Measurements from ENCODE around the gene DIO2.

Gene DIO2

DNA sequence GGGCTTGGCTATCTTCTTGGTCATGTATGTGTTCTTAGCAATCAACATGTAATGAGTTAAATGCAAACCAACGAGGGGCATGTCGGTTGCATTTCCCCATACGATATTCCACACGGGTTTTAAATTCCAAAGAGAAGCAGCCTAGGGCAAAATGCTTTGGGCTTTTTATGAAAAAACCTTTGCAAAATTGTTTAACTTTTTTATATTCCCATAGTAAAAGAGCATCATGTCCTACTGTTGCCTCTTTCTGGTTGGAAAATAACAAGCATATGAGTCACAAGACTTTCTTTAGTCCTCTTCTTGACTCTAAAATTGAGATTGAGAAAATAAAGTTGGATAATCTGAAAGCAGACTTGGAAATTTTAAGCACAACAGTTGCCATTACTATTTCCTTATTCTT, 3.8 kb upstream of the DIO2 start:
- H3K9me3 ChIP-seq (ENCODE audit: control insufficient read depth, low read length) = no peaks in the 10 kb centered on the region
- no peaks in the 10 kb centered on the region for H3K36me3 ChIP-seq (ENCODE audit: control insufficient read depth, insufficient read depth, low read length)
- WGBS, 2 experiments = 93% methylated on average over 4 of the region's 4 CpGs
- H3K27ac ChIP-seq (ENCODE audit: insufficient read depth, low read depth, low read length, poor library complexity, severe bottlenecking) = no peak overlapping the region
- no peak overlapping the region for H3K4me3 ChIP-seq (ENCODE audit: insufficient read depth, low read depth, low read length)
- no peaks in the 10 kb centered on the region for H3K27me3 ChIP-seq (ENCODE audit: control insufficient read depth, insufficient read depth, low read length, poor library complexity, severe bottlenecking)
- H3K4me1 ChIP-seq (ENCODE audit: control insufficient read depth, insufficient read depth, low read length) = no peaks in the 10 kb centered on the region

- 60 to 66% methylated on average over 3 to 4 of the region's 4 CpGs for WGBS, 2 experiments
- Histone ChIP-seq H3K27me3 (ENCODE audit: control insufficient read depth, insufficient read depth, low read length, poor library complexity, severe bottlenecking) (no peaks in the 10 kb centered on the region), H3K27ac (ENCODE audit: insufficient read depth, low read depth, low read length, poor library complexity, severe bottlenecking) (no peak overlapping the region), H3K4me1 (ENCODE audit: control insufficient read depth, insufficient read depth, low read length) (no peaks in the 10 kb centered on the region), H3K36me3 (ENCODE audit: control insufficient read depth, insufficient read depth, low read length) (no peaks in the 10 kb centered on the region), H3K4me3 (ENCODE audit: insufficient read depth, low read depth, low read length) (no peak overlapping the region), H3K9me3 (ENCODE audit: control insufficient read depth, low read length) (no peaks in the 10 kb centered on the region)
These were observed 2.3 kb upstream of the DIO2 start for GRCh38 chr14:80213602-80214001.

- 34 to 39% methylated on average over 5 of the region's 5 CpGs for WGBS, 2 experiments
- no peak overlapping the region for H3K27ac ChIP-seq (ENCODE audit: insufficient read depth, low read depth, low read length, poor library complexity, severe bottlenecking)
- H3K9me3 ChIP-seq (ENCODE audit: control insufficient read depth, low read length) = no peaks in the 10 kb centered on the region
- no peaks in the 10 kb centered on the region for H3K4me1 ChIP-seq (ENCODE audit: control insufficient read depth, insufficient read depth, low read length)
- H3K4me3 ChIP-seq (ENCODE audit: insufficient read depth, low read depth, low read length) = no peak overlapping the region
- no peaks in the 10 kb centered on the region for H3K27me3 ChIP-seq (ENCODE audit: control insufficient read depth, insufficient read depth, low read length, poor library complexity, severe bottlenecking)
- H3K36me3 ChIP-seq (ENCODE audit: control insufficient read depth, insufficient read depth, low read length) = no peaks in the 10 kb centered on the region
These were observed 706 bp upstream of the DIO2 start for GRCh38 chr14:80212023-80212397.

DNA sequence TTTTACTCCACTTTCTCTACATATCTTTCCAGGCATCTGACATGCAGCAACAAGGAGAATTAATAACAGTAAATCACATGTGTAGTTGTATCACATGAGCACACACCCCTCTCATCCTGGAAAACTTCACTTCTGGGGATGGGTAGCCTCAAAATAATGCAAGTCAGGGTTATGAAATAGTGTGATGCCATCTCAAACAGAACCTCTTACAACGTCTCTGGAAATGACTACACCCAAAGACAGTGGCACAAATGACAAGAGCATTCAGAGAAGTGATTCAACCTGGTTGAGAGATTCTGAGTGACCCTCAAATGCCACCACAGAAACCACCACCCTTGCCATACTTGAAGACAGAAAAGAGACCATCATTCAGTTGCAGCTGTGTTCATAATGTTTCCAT, 2.8 kb downstream of the DIO2 start:
- Histone ChIP-seq H3K27ac (ENCODE audit: insufficient read depth, low read depth, low read length, poor library complexity, severe bottlenecking) (no peak overlapping the region), H3K9me3 (ENCODE audit: control insufficient read depth, low read length) (no peaks in the 10 kb centered on the region), H3K4me1 (ENCODE audit: control insufficient read depth, insufficient read depth, low read length) (no peaks in the 10 kb centered on the region), H3K4me3 (ENCODE audit: insufficient read depth, low read depth, low read length) (no peak overlapping the region), H3K27me3 (ENCODE audit: control insufficient read depth, insufficient read depth, low read length, poor library complexity, severe bottlenecking) (no peaks in the 10 kb centered on the region), H3K36me3 (ENCODE audit: control insufficient read depth, insufficient read depth, low read length) (no peaks in the 10 kb centered on the region)
- WGBS, 2 experiments = 79 to 90% methylated on average over 1 of the region's 1 CpG

GRCh38 chr14:80206351-80207080, 4.8 kb downstream of the DIO2 start:
- H3K4me3 ChIP-seq (ENCODE audit: insufficient read depth, low read depth, low read length) = no peak overlapping the region
- H3K36me3 ChIP-seq (ENCODE audit: control insufficient read depth, insufficient read depth, low read length) = no peaks in the 10 kb centered on the region
- H3K27ac ChIP-seq (ENCODE audit: insufficient read depth, low read depth, low read length, poor library complexity, severe bottlenecking) = no peak overlapping the region
- 84 to 88% methylated on average over 8 of the region's 8 CpGs for WGBS, 2 experiments
- H3K4me1 ChIP-seq (ENCODE audit: control insufficient read depth, insufficient read depth, low read length) = no peaks in the 10 kb centered on the region
- H3K27me3 ChIP-seq (ENCODE audit: control insufficient read depth, insufficient read depth, low read length, poor library complexity, severe bottlenecking) = no peaks in the 10 kb centered on the region
- H3K9me3 ChIP-seq (ENCODE audit: control insufficient read depth, low read length) = no peaks in the 10 kb centered on the region

GRCh38 chr14:80202888-80203562, 8.3 kb downstream of the DIO2 start:
- H3K9me3 ChIP-seq (ENCODE audit: control insufficient read depth, low read length) = no peaks in the 10 kb centered on the region
- no peaks in the 10 kb centered on the region for H3K27me3 ChIP-seq (ENCODE audit: control insufficient read depth, insufficient read depth, low read length, poor library complexity, severe bottlenecking)
- WGBS, 2 experiments = 74 to 77% methylated on average over 8 of the region's 9 CpGs
- no peak overlapping the region for H3K4me3 ChIP-seq (ENCODE audit: insufficient read depth, low read depth, low read length)
- no peaks in the 10 kb centered on the region for H3K4me1 ChIP-seq (ENCODE audit: control insufficient read depth, insufficient read depth, low read length)
- H3K36me3 ChIP-seq (ENCODE audit: control insufficient read depth, insufficient read depth, low read length) = no peaks in the 10 kb centered on the region
- no peak overlapping the region for H3K27ac ChIP-seq (ENCODE audit: insufficient read depth, low read depth, low read length, poor library complexity, severe bottlenecking)

GRCh38 chr14:80200093-80200492, 11.2 kb downstream of the DIO2 start:
- Histone ChIP-seq H3K36me3 (ENCODE audit: control insufficient read depth, insufficient read depth, low read length) (no peaks in the 10 kb centered on the region), H3K4me1 (ENCODE audit: control insufficient read depth, insufficient read depth, low read length) (no peaks in the 10 kb centered on the region), H3K9me3 (ENCODE audit: control insufficient read depth, low read length) (no peaks in the 10 kb centered on the region), H3K27me3 (ENCODE audit: control insufficient read depth, insufficient read depth, low read length, poor library complexity, severe bottlenecking) (no peaks in the 10 kb centered on the region), H3K27ac (ENCODE audit: insufficient read depth, low read depth, low read length, poor library complexity, severe bottlenecking) (no peak overlapping the region), H3K4me3 (ENCODE audit: insufficient read depth, low read depth, low read length) (no peak overlapping the region)
- 87 to 89% methylated on average over 4 of the region's 4 CpGs for WGBS, 2 experiments

- H3K9me3 ChIP-seq (ENCODE audit: control insufficient read depth, low read length) = no peaks in the 10 kb centered on the region
- no peaks in the 10 kb centered on the region for H3K27me3 ChIP-seq (ENCODE audit: control insufficient read depth, insufficient read depth, low read length, poor library complexity, severe bottlenecking)
- 92 to 96% methylated on average over 6 of the region's 6 CpGs for WGBS, 2 experiments
- H3K36me3 ChIP-seq (ENCODE audit: control insufficient read depth, insufficient read depth, low read length) = no peaks in the 10 kb centered on the region
- no peaks in the 10 kb centered on the region for H3K4me1 ChIP-seq (ENCODE audit: control insufficient read depth, insufficient read depth, low read length)
- no peak overlapping the region for H3K4me3 ChIP-seq (ENCODE audit: insufficient read depth, low read depth, low read length)
- no peak overlapping the region for H3K27ac ChIP-seq (ENCODE audit: insufficient read depth, low read depth, low read length, poor library complexity, severe bottlenecking)
These were observed 22.7 kb downstream of the DIO2 start for GRCh38 chr14:80188571-80188970.

GRCh38 chr14:80186301-80186800, 25.0 kb downstream of the DIO2 start:
- no peaks in the 10 kb centered on the region for H3K9me3 ChIP-seq (ENCODE audit: control insufficient read depth, low read length)
- H3K4me3 ChIP-seq (ENCODE audit: insufficient read depth, low read depth, low read length) = no peak overlapping the region
- H3K27me3 ChIP-seq (ENCODE audit: control insufficient read depth, insufficient read depth, low read length, poor library complexity, severe bottlenecking) = no peaks in the 10 kb centered on the region
- no peaks in the 10 kb centered on the region for H3K4me1 ChIP-seq (ENCODE audit: control insufficient read depth, insufficient read depth, low read length)
- 90 to 92% methylated on average over 9 of the region's 9 CpGs for WGBS, 2 experiments
- no peak overlapping the region for H3K27ac ChIP-seq (ENCODE audit: insufficient read depth, low read depth, low read length, poor library complexity, severe bottlenecking)
- H3K36me3 ChIP-seq (ENCODE audit: control insufficient read depth, insufficient read depth, low read length) = no peaks in the 10 kb centered on the region

GRCh38 chr14:80176893-80177292, 34.4 kb downstream of the DIO2 start:
- Histone ChIP-seq H3K36me3 (ENCODE audit: control insufficient read depth, insufficient read depth, low read length) (no peaks in the 10 kb centered on the region), H3K27ac (ENCODE audit: insufficient read depth, low read depth, low read length, poor library complexity, severe bottlenecking) (no peak overlapping the region), H3K27me3 (ENCODE audit: control insufficient read depth, insufficient read depth, low read length, poor library complexity, severe bottlenecking) (no peaks in the 10 kb centered on the region), H3K4me3 (ENCODE audit: insufficient read depth, low read depth, low read length) (no peak overlapping the region), H3K4me1 (ENCODE audit: control insufficient read depth, insufficient read depth, low read length) (no peaks in the 10 kb centered on the region), H3K9me3 (ENCODE audit: control insufficient read depth, low read length) (no peaks in the 10 kb centered on the region)

Measured in ectodermal cell (in vitro differentiated cells).